Calu3 (cell line): ENCODE results near the gene SYT8. TPM values are rescaled to one million over a fixed set of nuclear protein-coding genes. Genes with fewer than 3 reads are reported as not detected.

Experiments used
- BruUV-seq: library from RNA; stranded (reverse); fragments of 400-500 nt; replicated peaks from 2 replicates; lab custom pipeline; 2021; lab: Mats Ljungman, UMichigan
- CTCF ChIA-PET: fragments of 300-600 bp; sonication (Branson Sonifier 250); formaldehyde crosslinking; loops from one replicate; lab custom pipeline; 2022; ENCODE audit warnings: antibody characterized with exemption; lab: Charles Lee
- DNase-seq: peaks from one replicate; pipeline ENCODE4 v3.0.0; 2022
- H3K27ac Mint-ChIP-seq: one replicate; pipeline ENCODE4 v1.8.0; 2022; ENCODE audit warnings: mixed read lengths; ENCODE audit not compliant: unreplicated experiment
- H3K27me3 Mint-ChIP-seq: one replicate; pipeline ENCODE4 v1.8.0; 2022; ENCODE audit warnings: mixed read lengths; ENCODE audit not compliant: unreplicated experiment
- H3K36me3 Mint-ChIP-seq: one replicate; pipeline ENCODE4 v1.8.0; 2022; ENCODE audit warnings: mild to moderate bottlenecking, moderate library complexity, mixed read lengths; ENCODE audit not compliant: insufficient read depth, unreplicated experiment
- H3K4me1 Mint-ChIP-seq: one replicate; pipeline ENCODE4 v1.8.0; 2022; ENCODE audit warnings: mild to moderate bottlenecking, low read depth, mixed read lengths; ENCODE audit not compliant: unreplicated experiment
- H3K4me3 Mint-ChIP-seq: one replicate; pipeline ENCODE4 v1.8.0; 2022; ENCODE audit warnings: mild to moderate bottlenecking, low read depth, moderate library complexity, mixed read lengths; ENCODE audit not compliant: unreplicated experiment
- H3K9me3 Mint-ChIP-seq: one replicate; pipeline ENCODE4 v1.8.0; 2022; ENCODE audit warnings: low read depth, mixed read lengths; ENCODE audit not compliant: unreplicated experiment
- CTCF ChIP-seq: fragments of 200-600 bp; IDR thresholded peaks from one replicate; pipeline ENCODE4 v1.8.0; 2022; ENCODE audit warnings: antibody characterized with exemption; ENCODE audit not compliant: unreplicated experiment
- intact Hi-C: fragments of 100-400 bp; cut with micrococcal nuclease; formaldehyde crosslinking; loops from one replicate; pipeline ENCODE4 v1.10.0; 2022; ENCODE audit not compliant: unreplicated experiment
- total RNA-seq: library from RNA; stranded (reverse); gene quantifications from 2 replicates; pipeline ENCODE4 v1.2.3, GENCODE V29; 2022

Gene SYT8
- total RNA-seq, 1 experiment from 2014 or later, result 7.1 TPM

DNA sequence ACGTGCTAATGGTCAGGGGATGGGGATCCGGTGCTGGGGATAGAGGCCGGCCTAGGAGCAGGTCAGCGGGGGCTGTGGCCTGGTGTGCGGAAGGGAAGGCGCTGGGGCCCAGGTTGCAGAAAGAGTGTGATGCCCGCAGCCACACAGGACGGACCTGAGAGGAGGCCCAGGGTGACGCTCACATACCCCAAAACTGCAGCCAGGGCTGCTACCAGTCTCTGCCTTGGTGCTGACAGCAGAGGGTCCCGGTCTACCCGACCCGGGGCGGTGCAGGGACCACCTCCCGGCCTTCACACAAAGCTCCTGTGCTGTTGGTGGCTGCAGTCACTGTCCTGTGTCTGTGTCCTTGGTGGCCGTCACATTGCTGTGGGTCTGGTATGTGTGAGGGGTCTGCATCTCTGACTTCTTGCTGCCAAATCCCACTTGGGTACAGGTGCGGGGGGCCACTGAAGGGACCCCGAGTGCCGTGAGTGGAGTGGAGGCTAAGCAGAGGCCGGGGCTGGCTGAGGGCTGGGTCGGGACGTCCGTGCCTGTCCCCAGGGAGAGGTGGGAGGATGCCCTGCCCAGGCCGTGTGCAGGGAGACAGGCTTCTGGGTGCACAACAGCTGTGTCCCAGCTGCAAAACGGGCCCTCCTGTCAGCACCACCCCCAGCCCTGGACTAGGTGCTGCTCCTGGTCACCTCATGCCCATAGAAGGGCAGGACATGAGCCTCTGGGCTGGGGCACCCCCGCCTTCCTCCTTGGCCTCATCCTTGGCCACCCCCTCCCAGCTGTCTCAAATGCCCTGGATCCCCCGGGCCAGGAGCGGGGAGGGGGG is 19.6 kb downstream of the SYT8 start:
- DNase-seq, result no peak
- H3K9me3 Mint-ChIP-seq, result no peaks in the 10 kb centered on the region
- no peak overlapping the region for H3K27ac Mint-ChIP-seq
- TF ChIP-seq CTCF, result no peak
- CTCF ChIA-PET, result no interaction called here
- no peaks in the 10 kb centered on the region for H3K36me3 Mint-ChIP-seq
- no peaks in the 10 kb centered on the region for H3K4me1 Mint-ChIP-seq
- intact Hi-C loops, result no loop called here
- no TSS peak for BruUV-seq
- H3K4me3 Mint-ChIP-seq, result no peak overlapping the region
- peaks cover 15% of the 10 kb centered on the region for H3K27me3 Mint-ChIP-seq

DNA sequence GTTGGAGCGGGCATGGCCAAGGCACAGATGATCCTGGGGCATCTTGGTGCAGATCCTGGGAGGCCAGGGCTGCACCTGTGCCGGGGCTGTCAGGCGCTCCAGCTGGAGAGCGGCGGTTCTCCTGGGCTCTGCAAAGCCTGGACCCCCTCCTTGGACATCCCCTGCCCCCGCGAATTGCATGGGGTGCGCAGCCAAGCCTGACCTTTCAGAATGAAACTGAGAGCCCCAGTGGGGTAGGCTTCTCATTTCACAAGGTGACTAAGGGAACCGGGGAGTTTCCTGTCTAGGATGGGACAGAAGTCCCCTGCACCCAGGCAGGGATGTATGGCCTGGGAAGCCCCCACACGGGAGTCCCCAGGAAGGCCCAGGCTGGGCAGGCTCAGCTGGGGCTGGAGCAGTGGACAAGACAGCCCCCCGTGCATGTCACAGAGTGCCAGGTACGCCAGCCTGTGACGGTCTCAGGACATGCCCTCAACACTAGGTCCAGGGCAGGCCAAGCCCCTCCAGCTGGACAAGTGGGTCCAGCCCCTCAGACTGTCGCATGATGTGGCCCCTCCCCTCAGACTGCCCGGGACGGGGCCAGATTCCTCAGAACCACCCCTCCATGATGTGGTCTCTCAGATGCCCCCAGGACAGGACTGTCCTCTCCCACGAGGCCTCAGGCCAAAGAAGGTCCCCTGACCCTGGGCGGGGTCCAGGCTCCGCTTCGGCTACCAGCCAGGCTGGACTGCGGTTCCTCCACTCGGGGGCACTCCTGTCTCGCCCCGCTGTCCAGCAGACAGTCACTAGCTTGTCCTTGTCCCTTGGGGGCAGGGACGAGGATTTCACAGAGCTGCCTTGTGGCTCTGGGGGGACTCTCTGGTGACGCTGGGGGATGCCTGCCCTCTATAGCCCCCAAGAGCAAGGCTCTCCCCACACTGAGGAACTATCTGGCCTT is 20.4 kb downstream of the SYT8 start:
- CTCF ChIA-PET, result no interaction called here
- no peaks in the 10 kb centered on the region for H3K36me3 Mint-ChIP-seq
- BruUV-seq, result no TSS peak
- H3K27me3 Mint-ChIP-seq, result peaks cover 15% of the 10 kb centered on the region
- H3K9me3 Mint-ChIP-seq, result no peaks in the 10 kb centered on the region
- no peak overlapping the region for H3K4me3 Mint-ChIP-seq
- H3K4me1 Mint-ChIP-seq, result no peaks in the 10 kb centered on the region
- intact Hi-C loops, result no loop called here
- no peak for DNase-seq
- H3K27ac Mint-ChIP-seq, result no peak overlapping the region
- no peak for TF ChIP-seq CTCF

- intact Hi-C loops, result no loop called here
- H3K27ac Mint-ChIP-seq, result no peak overlapping the region
- no peak for TF ChIP-seq CTCF
- H3K4me3 Mint-ChIP-seq, result no peak overlapping the region
- H3K4me1 Mint-ChIP-seq, result no peaks in the 10 kb centered on the region
- H3K27me3 Mint-ChIP-seq, result peaks cover 15% of the 10 kb centered on the region
- no peaks in the 10 kb centered on the region for H3K9me3 Mint-ChIP-seq
- no peak for DNase-seq
- CTCF ChIA-PET, result no interaction called here
- H3K36me3 Mint-ChIP-seq, result no peaks in the 10 kb centered on the region
- BruUV-seq, result no TSS peak
These were observed 21.1 kb downstream of the SYT8 start for GRCh38 chr11:1855886-1856265.

DNA sequence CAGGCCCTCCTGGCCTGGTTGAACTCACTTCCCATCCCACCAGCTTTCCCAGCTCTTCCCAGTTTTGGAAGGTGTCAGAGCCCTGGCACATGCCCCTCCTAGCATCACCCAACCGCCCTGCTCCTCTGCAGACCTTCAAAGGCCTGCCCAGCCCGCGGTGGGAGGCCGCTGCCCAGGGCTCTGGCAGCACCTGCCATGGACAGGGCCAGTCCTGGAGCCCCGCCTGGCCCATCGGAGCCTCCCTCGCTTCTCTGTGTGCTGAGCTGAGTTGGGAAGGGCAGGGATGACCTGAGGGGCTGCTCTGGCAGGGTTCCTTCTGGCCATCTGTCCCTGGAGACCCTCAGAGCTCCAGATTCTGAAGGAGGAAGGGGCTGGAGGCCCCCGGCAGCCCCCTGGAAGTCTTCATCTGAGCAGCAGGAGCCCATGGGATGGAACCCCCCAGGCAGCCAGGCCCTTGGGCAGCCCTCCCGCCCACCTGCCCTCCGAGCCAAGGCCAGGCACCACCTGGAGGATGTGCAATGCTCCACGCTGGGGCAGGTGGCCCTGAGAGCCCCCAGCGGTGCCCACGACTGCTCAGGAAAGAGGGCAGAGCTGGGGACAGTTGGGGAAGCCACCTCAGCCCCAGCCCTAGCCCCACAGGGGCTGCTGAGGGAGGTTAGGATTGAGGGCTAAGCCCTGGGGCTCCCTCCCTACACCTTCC is 21.7 kb downstream of the SYT8 start:
- intact Hi-C loops, result no loop called here
- CTCF ChIA-PET, result interaction anchor here (0.6 kb wide), 1 partner anchor 17 kb away, joined by 3 read pairs; no protein-coding TSS in a partner anchor
- Mint-ChIP-seq H3K36me3 (no peaks in the 10 kb centered on the region), H3K27ac (no peak overlapping the region), H3K27me3 (peaks cover 15% of the 10 kb centered on the region), H3K9me3 (no peaks in the 10 kb centered on the region), H3K4me1 (no peaks in the 10 kb centered on the region), H3K4me3 (no peak overlapping the region)
- no peak for TF ChIP-seq CTCF
- no TSS peak for BruUV-seq
- DNase-seq, result no peak
